ENCODE measurements around the gene CAST. TPM values are rescaled to one million over a fixed set of nuclear protein-coding genes. Genes with fewer than 3 reads are reported as not detected.

Gene CAST
- total RNA-seq, 1 experiment from 2014 or later: 395 TPM

- TF ChIP-seq CTCF (IDR thresholded peaks at IDR 0.05; ENCODE audit: unreplicated experiment): no peak
- peak overlapping the region; percentile 95 for H3K4me3 Mint-ChIP-seq (ENCODE audit: low read depth, unreplicated experiment)
- peak overlapping the region; percentile 99 for H3K27ac Mint-ChIP-seq (ENCODE audit: unreplicated experiment)
- no peaks in the 10 kb centered on the region for H3K9me3 Mint-ChIP-seq (ENCODE audit: low read depth, unreplicated experiment)
- no TSS peak for BruUV-seq (replicated peaks)
- H3K4me1 Mint-ChIP-seq (ENCODE audit: low read depth, unreplicated experiment): peaks cover 10% of the 10 kb centered on the region
- DNase-seq: no peak
- peaks cover 30% of the 10 kb centered on the region for H3K36me3 Mint-ChIP-seq (ENCODE audit: insufficient read depth, unreplicated experiment)
- no peaks in the 10 kb centered on the region for H3K27me3 Mint-ChIP-seq (ENCODE audit: unreplicated experiment)
- intact Hi-C loops (cut with micrococcal nuclease; ENCODE audit: unreplicated experiment): loop anchor here (5.0 kb wide), 1 partner anchor 128 kb away; the partner anchor contains the start of gene LNPEP
- CTCF ChIA-PET: interaction anchor here (0.7 to 1.8 kb wide), 7 partner anchors 11 to 1695 kb away, joined by 3 to 11 read pairs (median 3); partner anchors contain the start of gene ERAP2
Observed at GRCh38 chr5:96808868-96809558, 146.8 kb downstream of the CAST start.

GRCh38 chr5:96809921-96810320 lies 147.7 kb downstream of the CAST start:
- no peak overlapping the region for H3K27ac Mint-ChIP-seq (ENCODE audit: unreplicated experiment)
- no peak overlapping the region for H3K4me3 Mint-ChIP-seq (ENCODE audit: low read depth, unreplicated experiment)
- intact Hi-C loops (cut with micrococcal nuclease; ENCODE audit: unreplicated experiment): loop anchor here (5.0 kb wide), 1 partner anchor 127 kb away; the partner anchor contains the start of gene LNPEP
- no peaks in the 10 kb centered on the region for H3K27me3 Mint-ChIP-seq (ENCODE audit: unreplicated experiment)
- no peaks in the 10 kb centered on the region for H3K9me3 Mint-ChIP-seq (ENCODE audit: low read depth, unreplicated experiment)
- no peak for TF ChIP-seq CTCF (IDR thresholded peaks at IDR 0.05; ENCODE audit: unreplicated experiment)
- no peak for DNase-seq
- BruUV-seq (replicated peaks): no TSS peak
- H3K4me1 Mint-ChIP-seq (ENCODE audit: low read depth, unreplicated experiment): peaks cover 10% of the 10 kb centered on the region
- CTCF ChIA-PET: no interaction called here
- peaks cover 27% of the 10 kb centered on the region for H3K36me3 Mint-ChIP-seq (ENCODE audit: insufficient read depth, unreplicated experiment)

GRCh38 chr5:96812851-96813250 lies 150.7 kb downstream of the CAST start:
- CTCF ChIA-PET: no interaction called here
- H3K4me1 Mint-ChIP-seq (ENCODE audit: low read depth, unreplicated experiment): peaks cover 9% of the 10 kb centered on the region
- no peak overlapping the region for H3K27ac Mint-ChIP-seq (ENCODE audit: unreplicated experiment)

GRCh38 chr5:96814041-96814440 lies 151.9 kb downstream of the CAST start:
- CTCF ChIA-PET: no interaction called here
- intact Hi-C loops (cut with micrococcal nuclease; ENCODE audit: unreplicated experiment): no loop called here
- no peak for DNase-seq
- Mint-ChIP-seq H3K4me1 (ENCODE audit: low read depth, unreplicated experiment) (peaks cover 9% of the 10 kb centered on the region), H3K9me3 (ENCODE audit: low read depth, unreplicated experiment) (no peaks in the 10 kb centered on the region), H3K36me3 (ENCODE audit: insufficient read depth, unreplicated experiment) (no peaks in the 10 kb centered on the region), H3K27ac (ENCODE audit: unreplicated experiment) (no peak overlapping the region), H3K27me3 (ENCODE audit: unreplicated experiment) (no peaks in the 10 kb centered on the region), H3K4me3 (ENCODE audit: low read depth, unreplicated experiment) (no peak overlapping the region)
- no peak for TF ChIP-seq CTCF (IDR thresholded peaks at IDR 0.05; ENCODE audit: unreplicated experiment)
- BruUV-seq (replicated peaks): no TSS peak

More at GRCh38 chr5:96812851-96813250, 150.7 kb downstream of the CAST start:
- no peak overlapping the region for H3K4me3 Mint-ChIP-seq (ENCODE audit: low read depth, unreplicated experiment)
- intact Hi-C loops (cut with micrococcal nuclease; ENCODE audit: unreplicated experiment): no loop called here
- no TSS peak for BruUV-seq (replicated peaks)
- no peaks in the 10 kb centered on the region for H3K9me3 Mint-ChIP-seq (ENCODE audit: low read depth, unreplicated experiment)
- no peaks in the 10 kb centered on the region for H3K27me3 Mint-ChIP-seq (ENCODE audit: unreplicated experiment)
- peaks cover 10% of the 10 kb centered on the region for H3K36me3 Mint-ChIP-seq (ENCODE audit: insufficient read depth, unreplicated experiment)
- no peak for TF ChIP-seq CTCF (IDR thresholded peaks at IDR 0.05; ENCODE audit: unreplicated experiment)
- no peak for DNase-seq
